Activated CD8-positive, alpha-beta memory T cell treated with anti-CD3 and anti-CD28 coated beads for 48 hours (primary cell): Measurements from ENCODE around the gene FAM184B.
A peak's percentile ranks its signal among the peaks of the same experiment; 100 is the strongest.

Experiments
- DNase-seq, 3 experiments: peaks; one replicate each; pipeline ENCODE4 v3.0.0-alpha.2; 2020; ENCODE audit warnings: low read depth in 2 of 3, low spot score in 2 of 3

The FAM184B gene

DNA sequence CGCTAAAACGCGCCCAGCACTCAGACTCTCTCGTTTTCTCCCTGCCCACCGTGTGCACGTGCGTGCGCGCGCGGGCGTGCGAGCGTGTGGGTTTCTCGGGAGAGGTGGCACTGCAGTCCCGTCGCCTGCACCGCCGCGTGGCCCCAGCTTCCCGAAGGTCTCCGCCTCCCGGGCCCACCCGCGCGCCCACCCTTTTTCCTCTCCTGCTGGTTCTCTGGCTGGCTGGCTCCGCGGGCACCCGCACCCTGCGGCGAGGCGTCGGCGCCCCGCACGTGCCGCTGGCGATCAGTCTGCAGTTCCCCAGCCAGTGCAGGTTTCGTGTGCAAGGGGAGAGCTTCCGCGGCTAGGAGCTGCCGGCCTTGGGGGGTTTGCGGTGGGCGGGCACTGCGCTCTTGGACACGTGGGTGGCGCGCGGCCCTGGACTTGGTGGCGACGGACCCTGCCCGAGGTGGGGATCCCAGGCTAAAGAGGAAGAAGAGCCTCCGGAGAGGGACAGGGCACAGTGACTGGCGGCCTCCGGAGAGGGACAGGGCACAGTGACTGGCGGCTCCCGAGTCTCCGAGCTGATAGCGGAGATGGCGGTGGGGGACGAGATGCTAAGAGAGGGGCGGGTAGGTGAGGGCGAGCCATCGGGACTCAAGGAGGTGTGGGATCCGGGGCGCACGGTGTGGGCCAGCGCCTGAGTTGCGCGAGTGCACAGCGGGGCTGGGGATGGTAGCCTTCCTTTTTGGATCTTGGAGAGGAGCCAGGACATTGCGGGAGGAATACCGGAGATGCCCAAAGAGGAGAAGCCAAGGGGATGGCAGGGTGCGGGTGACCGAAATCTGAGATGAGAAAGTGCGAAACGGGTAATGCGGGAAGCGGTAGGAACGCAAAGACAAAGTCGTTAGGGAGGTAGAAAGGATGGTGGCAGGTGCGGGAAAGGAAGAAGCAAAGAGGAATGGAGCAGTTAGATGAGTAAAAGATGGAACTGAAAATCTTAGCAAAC lies at the start of gene FAM184B:
FAM184B (minus strand) TSS at position 322 of the 988 bp plus-strand sequence. CDS start 322 bp downstream, outside the sequence.
- DNase-seq, result no peak

DNA sequence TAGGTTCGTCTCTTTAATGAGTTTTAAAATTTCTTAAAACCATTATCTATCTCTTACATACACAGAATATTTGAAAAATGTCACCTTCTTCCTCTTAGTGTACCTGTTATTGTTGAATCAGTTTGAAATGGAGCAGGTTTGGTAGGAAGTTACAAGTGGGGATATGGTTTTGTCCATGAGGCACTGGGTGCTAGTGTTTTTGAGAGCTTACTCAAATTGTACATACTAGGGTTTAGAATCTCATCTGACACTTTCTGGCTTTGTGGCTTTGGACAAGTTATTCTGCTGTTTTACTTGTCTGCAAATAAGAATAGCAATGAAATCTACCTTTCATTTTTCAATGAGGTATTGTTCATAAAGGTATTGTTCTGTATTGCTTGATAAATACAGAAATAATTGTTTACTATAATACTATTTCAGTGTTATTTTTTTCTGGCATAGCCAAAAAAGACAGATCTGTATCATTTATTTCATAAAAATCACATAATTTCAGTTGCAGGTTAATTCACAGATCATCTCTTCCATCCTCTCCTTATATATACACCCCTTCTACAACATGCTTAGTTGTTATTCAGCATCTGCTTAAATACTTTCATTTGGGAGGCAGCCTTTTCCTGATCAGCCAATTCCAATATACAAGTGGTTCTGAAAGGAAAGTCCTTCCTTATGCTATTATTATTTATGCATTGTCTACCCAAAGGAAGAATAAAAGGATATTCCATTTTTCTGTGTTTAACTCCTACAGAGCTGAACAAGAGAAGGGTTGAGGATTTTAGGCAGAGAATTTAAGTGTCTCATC lies 42.6 kb upstream of the FAM184B start:
- no peak for DNase-seq

DNA sequence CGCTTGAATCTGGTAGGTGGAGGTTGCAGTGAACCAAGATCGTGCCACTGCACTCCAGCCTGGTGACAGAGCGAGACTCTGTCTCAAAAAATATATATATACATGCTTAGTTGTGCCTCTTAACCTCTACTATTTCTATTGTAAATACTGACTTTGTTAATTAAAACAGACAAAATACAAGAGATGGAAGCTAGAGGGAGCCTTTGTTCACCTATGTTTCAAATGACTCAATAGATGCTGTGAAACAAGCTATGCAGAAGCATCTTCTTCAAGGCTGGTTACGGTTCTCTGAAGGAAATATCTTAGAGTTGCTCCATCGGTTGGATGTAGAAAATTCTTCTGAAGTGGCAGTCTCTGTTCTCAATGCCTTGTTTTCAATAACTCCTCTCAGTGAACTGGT lies 35.6 kb upstream of the FAM184B start:
- no peak for DNase-seq

GRCh38 chr4:17816142-17816541 lies 34.7 kb upstream of the FAM184B start:
- DNase-seq, result no peak

GRCh38 chr4:17814140-17814539 lies 32.7 kb upstream of the FAM184B start:
- DNase-seq, result no peak

DNA sequence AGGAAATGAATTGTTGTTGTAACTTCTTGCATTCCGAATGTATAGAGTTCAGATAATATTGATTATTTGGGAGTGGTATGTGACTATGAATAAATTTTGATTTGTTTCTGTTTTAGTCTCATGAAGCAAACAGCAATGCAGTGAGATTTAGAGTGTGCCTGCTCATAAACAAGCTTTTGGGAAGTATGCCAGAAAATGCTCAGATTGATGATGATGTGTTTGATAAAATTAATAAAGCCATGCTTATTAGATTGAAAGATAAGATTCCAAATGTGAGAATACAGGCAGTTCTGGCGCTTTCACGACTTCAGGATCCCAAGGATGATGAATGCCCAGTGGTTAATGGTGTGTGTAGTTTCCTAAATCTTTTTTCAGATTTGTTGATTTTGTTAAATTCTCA lies 31.4 kb upstream of the FAM184B start:
- DNase-seq, result no peak

DNA sequence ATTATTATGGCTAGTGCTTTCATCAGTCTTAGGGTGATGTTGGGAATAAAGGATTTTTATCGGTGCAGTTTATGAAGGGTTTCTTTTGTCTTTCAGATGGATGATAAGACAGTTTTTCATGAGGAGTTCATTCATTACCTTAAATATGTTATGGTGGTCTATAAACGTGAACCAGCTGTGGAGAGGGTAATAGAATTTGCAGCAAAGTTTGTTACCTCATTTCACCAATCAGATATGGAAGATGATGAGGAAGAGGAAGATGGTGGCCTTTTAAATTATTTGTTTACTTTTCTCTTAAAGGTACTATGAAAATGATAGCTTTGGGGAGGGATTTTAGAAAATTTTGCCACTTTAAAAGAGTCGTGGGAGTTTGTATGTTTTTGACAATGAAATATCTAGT lies 30.7 kb upstream of the FAM184B start:
- DNase-seq, result no peak

DNA sequence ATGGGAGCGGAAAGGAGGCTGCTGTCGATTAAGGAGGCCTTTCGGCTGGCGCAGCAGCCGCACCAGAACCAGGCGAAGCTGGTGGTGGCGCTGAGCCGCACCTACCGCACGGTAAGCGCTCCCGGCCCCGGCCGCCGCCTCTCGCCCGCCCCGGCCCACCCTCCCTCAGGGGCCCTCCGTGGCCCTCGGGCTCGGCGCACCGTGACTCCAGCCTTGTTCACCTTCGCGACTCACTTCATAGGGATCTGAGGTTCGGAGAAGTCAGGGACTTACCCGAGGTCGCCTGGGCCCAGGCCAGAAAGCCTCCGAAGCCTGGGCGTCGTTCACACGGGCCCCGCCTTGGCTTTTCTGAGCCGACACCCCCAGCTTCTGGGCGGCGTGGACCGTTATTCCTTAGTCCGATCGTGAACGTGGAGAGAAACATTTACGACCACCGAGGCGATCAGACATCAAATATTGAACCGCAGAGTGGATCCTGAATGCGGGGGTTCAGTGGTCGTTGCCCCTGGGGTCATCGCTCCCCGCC lies 29.7 kb upstream of the FAM184B start:
- DNase-seq, result no peak

GRCh38 chr4:17810260-17811077 lies 29.0 kb upstream of the FAM184B start, which contains the start of the genes DCAF16 and NCAPG:
Gene DCAF16 (minus strand): TSS chr4:17810757. CDS start chr4:17804141, 6,616 bp downstream.
Gene NCAPG (plus strand): TSS chr4:17810979. CDS start chr4:17811078, 99 bp downstream.
- peak; percentile 96 to 98 (median 96) for DNase-seq

- no peak for DNase-seq
Observed at GRCh38 chr4:17809667-17810066, 28.2 kb upstream of the FAM184B start.

GRCh38 chr4:17807446-17807845 lies 26.0 kb upstream of the FAM184B start:
- no peak for DNase-seq

DNA sequence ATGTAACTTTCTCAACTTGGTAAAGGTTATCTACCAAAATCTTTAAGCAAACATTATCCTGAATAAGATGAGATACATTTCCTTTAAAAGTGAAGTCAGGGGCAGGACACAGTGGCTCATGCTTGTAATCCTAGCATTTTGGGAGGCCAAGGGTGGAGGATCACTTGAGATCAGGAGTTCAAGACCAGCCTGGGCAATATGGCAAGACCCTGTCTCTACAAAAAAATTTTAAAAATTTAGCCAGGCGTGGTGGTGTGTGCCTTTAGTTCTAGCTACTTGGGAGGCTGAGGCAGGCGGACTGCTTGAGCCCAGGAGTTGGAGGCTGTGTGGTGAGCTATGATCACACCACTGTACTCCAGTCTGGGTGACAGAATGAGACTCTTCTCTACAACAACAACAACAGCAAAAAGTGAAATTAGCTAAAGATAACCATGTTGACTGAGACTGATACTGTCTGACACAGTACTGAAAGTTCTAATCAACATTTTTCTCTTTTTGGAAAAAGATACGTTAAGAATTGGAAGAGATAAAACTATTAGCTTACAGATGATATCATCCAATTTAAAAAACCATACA lies 24.2 kb upstream of the FAM184B start:
- DNase-seq, result no peak

DNA sequence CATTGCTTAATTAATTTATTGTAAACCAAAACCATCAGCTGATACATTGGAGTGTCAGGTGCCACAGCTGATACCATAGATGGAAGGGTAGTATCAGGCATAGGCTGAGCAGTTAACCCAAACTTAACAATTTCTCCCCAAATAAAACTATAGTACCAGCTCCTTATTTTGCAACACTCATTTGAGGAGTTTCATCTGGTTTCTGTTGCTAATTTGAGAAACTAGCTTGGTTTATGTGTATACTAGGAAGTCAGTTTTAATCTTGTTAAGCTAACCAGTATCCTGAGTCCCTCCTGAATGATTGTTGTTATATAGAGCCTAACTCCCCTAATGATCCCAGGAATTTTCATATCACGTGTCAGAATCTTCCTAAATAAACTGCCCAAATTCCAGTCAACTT lies 16.4 kb upstream of the FAM184B start:
- no peak for DNase-seq

- no peak for DNase-seq
Observed at GRCh38 chr4:17794730-17795129, 13.3 kb upstream of the FAM184B start.

- DNase-seq, result no peak
Observed at GRCh38 chr4:17788956-17789355, 7.5 kb upstream of the FAM184B start.

GRCh38 chr4:17787315-17787714 lies 5.9 kb upstream of the FAM184B start:
- no peak for DNase-seq

DNA sequence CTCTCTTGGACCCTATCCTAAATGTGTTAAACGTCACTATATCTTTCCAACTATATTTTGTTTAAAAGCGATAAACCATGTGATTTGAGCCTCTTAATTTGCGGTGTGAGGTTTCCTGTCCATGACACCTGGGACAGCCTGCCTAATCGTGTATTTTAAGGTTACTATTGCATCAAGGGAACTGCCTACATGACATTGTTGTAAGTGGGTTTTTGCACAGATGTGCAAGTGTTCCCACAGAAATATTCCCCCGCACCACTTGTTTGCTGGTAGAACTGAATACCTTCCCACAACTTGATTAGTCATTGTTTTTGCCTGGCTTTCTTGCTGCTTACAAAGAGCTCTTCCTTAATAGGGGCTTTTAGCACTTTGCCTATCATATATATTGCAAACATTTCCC lies 5.1 kb upstream of the FAM184B start:
- DNase-seq, result no peak

GRCh38 chr4:17785858-17786257 lies 4.4 kb upstream of the FAM184B start:
- DNase-seq, result no peak

DNA sequence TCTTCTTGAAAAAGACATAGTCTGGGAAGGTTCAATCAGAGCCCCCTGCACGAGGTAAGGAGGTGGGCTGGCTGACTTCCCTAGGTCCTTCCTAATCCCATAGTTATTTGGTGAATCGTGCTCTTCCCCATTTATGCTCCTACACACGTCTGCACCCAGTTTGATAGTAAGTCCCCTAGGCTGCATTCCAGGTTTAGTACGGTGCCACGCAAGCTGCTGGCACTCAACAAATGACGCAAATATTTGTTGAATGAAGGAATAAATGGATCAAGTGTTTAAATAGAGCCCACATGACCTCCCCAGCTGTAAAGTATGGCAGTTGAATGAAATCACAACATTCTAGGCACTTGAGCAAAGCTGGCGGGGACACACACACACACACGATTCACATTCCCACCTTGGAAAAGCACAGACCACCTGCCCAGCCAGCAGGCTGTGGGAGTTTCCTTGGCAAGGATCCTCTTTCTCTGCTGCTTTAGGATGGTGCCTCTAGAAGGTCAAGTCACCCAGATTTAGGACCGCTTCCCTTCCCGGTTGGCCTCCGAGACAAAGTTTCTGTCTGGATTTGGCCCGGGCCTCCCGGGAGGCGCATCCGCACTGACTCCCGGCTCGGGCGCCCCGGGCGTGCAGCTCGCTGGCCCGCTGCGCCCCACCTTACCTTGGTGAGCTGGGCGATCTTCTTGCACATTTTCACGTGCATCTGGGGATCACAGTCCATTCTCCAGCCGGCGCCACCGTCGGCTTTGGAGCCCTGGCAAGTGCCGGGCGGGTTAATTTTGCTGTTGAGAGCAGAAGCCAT lies 721 bp downstream of the FAM184B start:
- no peak for DNase-seq
